ENCODE measurements around the gene HOXC9. TPM values are rescaled to one million over a fixed set of nuclear protein-coding genes. Genes with fewer than 3 reads are reported as not detected.

The HOXC9 gene
- total and polyA plus RNA-seq, 9 of the 15 experiments (the other 6 are each of a cell fraction or from before 2014, with no cell fraction given): 1.1 to 10.5 (median 9.3) TPM

DNA sequence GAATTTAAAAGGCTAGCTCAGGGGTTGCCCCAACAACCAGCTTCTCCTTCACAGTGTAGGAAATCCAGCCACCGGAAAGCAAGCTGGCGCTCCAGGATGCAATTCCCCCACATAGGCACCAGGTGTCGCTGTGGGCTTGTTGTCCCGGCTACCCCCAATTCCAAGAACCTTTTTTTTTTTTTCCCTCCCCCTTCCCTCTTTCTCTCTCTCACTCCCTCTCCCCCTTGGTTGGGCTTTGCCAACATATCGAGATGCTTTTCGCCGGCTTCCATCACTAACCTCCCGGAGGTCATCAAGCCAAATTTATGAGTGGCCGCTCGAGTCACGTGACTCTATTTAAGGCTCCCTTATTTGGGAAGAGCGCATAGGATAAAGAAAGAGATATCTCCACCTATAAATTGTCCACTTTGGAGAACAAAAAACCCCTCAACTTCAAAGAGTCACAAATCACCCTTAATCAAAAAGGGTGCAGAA is 32.7 kb downstream of the HOXC9 start, which contains the start of gene HOXC5 (continued):
- TF ChIP-seq, protein P1, sequence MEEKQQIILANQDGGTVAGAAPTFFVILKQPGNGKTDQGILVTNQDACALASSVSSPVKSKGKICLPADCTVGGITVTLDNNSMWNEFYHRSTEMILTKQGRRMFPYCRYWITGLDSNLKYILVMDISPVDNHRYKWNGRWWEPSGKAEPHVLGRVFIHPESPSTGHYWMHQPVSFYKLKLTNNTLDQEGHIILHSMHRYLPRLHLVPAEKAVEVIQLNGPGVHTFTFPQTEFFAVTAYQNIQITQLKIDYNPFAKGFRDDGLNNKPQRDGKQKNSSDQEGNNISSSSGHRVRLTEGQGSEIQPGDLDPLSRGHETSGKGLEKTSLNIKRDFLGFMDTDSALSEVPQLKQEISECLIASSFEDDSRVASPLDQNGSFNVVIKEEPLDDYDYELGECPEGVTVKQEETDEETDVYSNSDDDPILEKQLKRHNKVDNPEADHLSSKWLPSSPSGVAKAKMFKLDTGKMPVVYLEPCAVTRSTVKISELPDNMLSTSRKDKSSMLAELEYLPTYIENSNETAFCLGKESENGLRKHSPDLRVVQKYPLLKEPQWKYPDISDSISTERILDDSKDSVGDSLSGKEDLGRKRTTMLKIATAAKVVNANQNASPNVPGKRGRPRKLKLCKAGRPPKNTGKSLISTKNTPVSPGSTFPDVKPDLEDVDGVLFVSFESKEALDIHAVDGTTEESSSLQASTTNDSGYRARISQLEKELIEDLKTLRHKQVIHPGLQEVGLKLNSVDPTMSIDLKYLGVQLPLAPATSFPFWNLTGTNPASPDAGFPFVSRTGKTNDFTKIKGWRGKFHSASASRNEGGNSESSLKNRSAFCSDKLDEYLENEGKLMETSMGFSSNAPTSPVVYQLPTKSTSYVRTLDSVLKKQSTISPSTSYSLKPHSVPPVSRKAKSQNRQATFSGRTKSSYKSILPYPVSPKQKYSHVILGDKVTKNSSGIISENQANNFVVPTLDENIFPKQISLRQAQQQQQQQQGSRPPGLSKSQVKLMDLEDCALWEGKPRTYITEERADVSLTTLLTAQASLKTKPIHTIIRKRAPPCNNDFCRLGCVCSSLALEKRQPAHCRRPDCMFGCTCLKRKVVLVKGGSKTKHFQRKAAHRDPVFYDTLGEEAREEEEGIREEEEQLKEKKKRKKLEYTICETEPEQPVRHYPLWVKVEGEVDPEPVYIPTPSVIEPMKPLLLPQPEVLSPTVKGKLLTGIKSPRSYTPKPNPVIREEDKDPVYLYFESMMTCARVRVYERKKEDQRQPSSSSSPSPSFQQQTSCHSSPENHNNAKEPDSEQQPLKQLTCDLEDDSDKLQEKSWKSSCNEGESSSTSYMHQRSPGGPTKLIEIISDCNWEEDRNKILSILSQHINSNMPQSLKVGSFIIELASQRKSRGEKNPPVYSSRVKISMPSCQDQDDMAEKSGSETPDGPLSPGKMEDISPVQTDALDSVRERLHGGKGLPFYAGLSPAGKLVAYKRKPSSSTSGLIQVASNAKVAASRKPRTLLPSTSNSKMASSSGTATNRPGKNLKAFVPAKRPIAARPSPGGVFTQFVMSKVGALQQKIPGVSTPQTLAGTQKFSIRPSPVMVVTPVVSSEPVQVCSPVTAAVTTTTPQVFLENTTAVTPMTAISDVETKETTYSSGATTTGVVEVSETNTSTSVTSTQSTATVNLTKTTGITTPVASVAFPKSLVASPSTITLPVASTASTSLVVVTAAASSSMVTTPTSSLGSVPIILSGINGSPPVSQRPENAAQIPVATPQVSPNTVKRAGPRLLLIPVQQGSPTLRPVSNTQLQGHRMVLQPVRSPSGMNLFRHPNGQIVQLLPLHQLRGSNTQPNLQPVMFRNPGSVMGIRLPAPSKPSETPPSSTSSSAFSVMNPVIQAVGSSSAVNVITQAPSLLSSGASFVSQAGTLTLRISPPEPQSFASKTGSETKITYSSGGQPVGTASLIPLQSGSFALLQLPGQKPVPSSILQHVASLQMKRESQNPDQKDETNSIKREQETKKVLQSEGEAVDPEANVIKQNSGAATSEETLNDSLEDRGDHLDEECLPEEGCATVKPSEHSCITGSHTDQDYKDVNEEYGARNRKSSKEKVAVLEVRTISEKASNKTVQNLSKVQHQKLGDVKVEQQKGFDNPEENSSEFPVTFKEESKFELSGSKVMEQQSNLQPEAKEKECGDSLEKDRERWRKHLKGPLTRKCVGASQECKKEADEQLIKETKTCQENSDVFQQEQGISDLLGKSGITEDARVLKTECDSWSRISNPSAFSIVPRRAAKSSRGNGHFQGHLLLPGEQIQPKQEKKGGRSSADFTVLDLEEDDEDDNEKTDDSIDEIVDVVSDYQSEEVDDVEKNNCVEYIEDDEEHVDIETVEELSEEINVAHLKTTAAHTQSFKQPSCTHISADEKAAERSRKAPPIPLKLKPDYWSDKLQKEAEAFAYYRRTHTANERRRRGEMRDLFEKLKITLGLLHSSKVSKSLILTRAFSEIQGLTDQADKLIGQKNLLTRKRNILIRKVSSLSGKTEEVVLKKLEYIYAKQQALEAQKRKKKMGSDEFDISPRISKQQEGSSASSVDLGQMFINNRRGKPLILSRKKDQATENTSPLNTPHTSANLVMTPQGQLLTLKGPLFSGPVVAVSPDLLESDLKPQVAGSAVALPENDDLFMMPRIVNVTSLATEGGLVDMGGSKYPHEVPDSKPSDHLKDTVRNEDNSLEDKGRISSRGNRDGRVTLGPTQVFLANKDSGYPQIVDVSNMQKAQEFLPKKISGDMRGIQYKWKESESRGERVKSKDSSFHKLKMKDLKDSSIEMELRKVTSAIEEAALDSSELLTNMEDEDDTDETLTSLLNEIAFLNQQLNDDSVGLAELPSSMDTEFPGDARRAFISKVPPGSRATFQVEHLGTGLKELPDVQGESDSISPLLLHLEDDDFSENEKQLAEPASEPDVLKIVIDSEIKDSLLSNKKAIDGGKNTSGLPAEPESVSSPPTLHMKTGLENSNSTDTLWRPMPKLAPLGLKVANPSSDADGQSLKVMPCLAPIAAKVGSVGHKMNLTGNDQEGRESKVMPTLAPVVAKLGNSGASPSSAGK (IDR thresholded peaks at IDR 0.05): no peak
- no peak for TF ChIP-seq RBM14 (IDR thresholded peaks at IDR 0.05; ENCODE audit: borderline replicate concordance, insufficient read depth, low read depth, low read length)
- TF ChIP-seq ZC3H8 (IDR thresholded peaks at IDR 0.05): no peak
- no peak for TF ChIP-seq MTF1 (CRISPR knock-in tag; IDR thresholded peaks at IDR 0.05; ENCODE audit: borderline replicate concordance)
- TF ChIP-seq PURB (CRISPR knock-in tag; IDR thresholded peaks at IDR 0.05; ENCODE audit: low read depth): no peak
- no peak for TF ChIP-seq ZSCAN32 (CRISPR knock-in tag; IDR thresholded peaks at IDR 0.05)
- TF ChIP-seq JUND (IDR thresholded peaks at IDR 0.05; ENCODE audit: borderline replicate concordance, low read depth, low read length): 0 out of 2 replicates have a peak, but pooled peaks have one; percentile 23
- TF ChIP-seq JUND (tag; IDR thresholded peaks at IDR 0.05; ENCODE audit: borderline replicate concordance, low read depth, low read length): no peak
- TF ChIP-seq ZNF76 (CRISPR knock-in tag; IDR thresholded peaks at IDR 0.05; ENCODE audit: borderline replicate concordance): no peak
- no peak for TF ChIP-seq SPI1 (IDR thresholded peaks at IDR 0.05; ENCODE audit: borderline replicate concordance, low read depth, low read length)
- 0 out of 2 replicates have a peak, but pooled peaks have one; percentile 27 for TF ChIP-seq SMARCE1 (IDR thresholded peaks at IDR 0.05)
- TF ChIP-seq RAD21 (CRISPR knock-in tag; conservative IDR thresholded peaks at IDR 0.05 in 1 of 2, IDR thresholded peaks at IDR 0.05 in 1 of 2): peak; percentile 80 to 89
- 0 out of 2 replicates have a peak, but pooled peaks have one; percentile 27 for TF ChIP-seq ZNF444 (CRISPR knock-in tag; IDR thresholded peaks at IDR 0.05)
- no peak for TF ChIP-seq SMAD2 (IDR thresholded peaks at IDR 0.05; ENCODE audit: low read depth, low read length)
- TF ChIP-seq RBBP5 (IDR thresholded peaks at IDR 0.05; ENCODE audit: borderline replicate concordance, insufficient read depth, low read length, poor library complexity, severe bottlenecking): no peak
